WERI-Rb-1 (cell line): ENCODE data around the gene NFATC3.
A peak's percentile ranks its signal among the peaks of the same experiment; 100 is the strongest.

ENCODE experiments used
- DNase-seq: peaks from one replicate; pipeline ENCODE4 v3.0.0-alpha.2; 2020
- H3K27ac ChIP-seq: fragments of 250-450 bp; sonication (Bioruptor Pico); 2 replicates; pipeline ENCODE4 v1.5.1; 2020; ENCODE audit warnings: mild to moderate bottlenecking, moderate library complexity
- H3K27me3 ChIP-seq: fragments of 250-450 bp; sonication (Bioruptor Pico); 2 replicates; pipeline ENCODE4 v1.5.1; 2021; ENCODE audit warnings: mild to moderate bottlenecking, low read depth, moderate library complexity; ENCODE audit not compliant: insufficient read depth, severe bottlenecking
- H3K36me3 ChIP-seq: fragments of 250-450 bp; sonication (Bioruptor Pico); 2 replicates; pipeline ENCODE4 v1.5.1; 2020; ENCODE audit warnings: mild to moderate bottlenecking, moderate library complexity
- H3K4me3 ChIP-seq: 2 replicates; pipeline ENCODE4 v1.5.1; 2011; ENCODE audit warnings: low read depth, mild to moderate bottlenecking, control low read depth, low read length
- H3K9me3 ChIP-seq: fragments of 250-450 bp; sonication (Bioruptor Pico); 2 replicates; pipeline ENCODE4 v1.5.1; 2021; ENCODE audit warnings: mild to moderate bottlenecking, moderate library complexity; ENCODE audit not compliant: severe bottlenecking
- CTCF ChIP-seq: IDR thresholded peaks from 2 replicates; pipeline ENCODE4 v1.5.1; 2011; ENCODE audit warnings: low read depth, mild to moderate bottlenecking, control low read depth, inconsistent platforms, low read length

Gene NFATC3

DNA sequence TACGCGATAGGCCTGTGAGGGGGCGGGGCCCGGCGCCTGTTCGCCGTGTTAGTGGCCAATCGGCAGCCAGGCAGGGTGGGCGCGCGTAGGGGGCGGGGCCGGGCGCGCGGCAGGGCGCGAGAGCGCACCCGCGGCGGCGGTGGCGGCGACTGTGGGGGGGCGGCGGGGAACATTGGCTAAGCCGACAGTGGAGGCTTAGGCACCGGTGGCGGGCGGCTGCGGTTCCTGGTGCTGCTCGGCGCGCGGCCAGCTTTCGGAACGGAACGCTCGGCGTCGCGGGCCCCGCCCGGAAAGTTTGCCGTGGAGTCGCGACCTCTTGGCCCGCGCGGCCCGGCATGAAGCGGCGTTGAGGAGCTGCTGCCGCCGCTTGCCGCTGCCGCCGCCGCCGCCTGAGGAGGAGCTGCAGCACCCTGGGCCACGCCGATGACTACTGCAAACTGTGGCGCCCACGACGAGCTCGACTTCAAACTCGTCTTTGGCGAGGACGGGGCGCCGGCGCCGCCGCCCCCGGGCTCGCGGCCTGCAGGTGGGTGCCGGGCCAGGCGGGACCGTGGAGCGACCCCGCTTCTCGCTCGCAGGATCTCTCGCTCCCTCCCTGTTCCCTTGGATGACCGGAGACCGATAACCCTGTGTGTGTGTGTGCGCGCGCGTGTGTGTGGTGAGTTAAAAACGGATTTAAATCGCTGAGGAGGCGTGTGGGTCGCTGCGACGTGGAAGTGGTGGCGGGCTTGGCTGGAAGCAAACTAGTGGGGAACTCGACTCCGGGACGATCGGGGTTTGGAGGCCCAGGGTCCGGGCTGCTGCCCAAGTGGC, at the start of gene NFATC3:
Gene NFATC3 (plus strand): TSS at position 112 of the 813 bp plus-strand sequence. CDS start 312 bp downstream, at position 424.
- Histone ChIP-seq H3K9me3 (no peaks in the 10 kb centered on the region), H3K27ac (peak within 1 kb of the TSS; percentile 98), H3K36me3 (no peaks in the 10 kb centered on the region; the same call in 1 of the 2 replicates), H3K4me3 (peak within 1 kb of the TSS; percentile 94), H3K27me3 (no peaks in the 10 kb centered on the region)
- peak; percentile 98 for DNase-seq
- no peak for TF ChIP-seq CTCF

GRCh38 chr16:68037841-68038597, 47.2 kb upstream of the NFATC3 start:
- TF ChIP-seq CTCF, result no peak
- Histone ChIP-seq H3K9me3 (no peaks in the 10 kb centered on the region), H3K36me3 (peaks cover 11% of the 10 kb centered on the region), H3K27ac (no peak overlapping the region), H3K4me3 (no peak overlapping the region), H3K27me3 (no peaks in the 10 kb centered on the region)
- no peak for DNase-seq

DNA sequence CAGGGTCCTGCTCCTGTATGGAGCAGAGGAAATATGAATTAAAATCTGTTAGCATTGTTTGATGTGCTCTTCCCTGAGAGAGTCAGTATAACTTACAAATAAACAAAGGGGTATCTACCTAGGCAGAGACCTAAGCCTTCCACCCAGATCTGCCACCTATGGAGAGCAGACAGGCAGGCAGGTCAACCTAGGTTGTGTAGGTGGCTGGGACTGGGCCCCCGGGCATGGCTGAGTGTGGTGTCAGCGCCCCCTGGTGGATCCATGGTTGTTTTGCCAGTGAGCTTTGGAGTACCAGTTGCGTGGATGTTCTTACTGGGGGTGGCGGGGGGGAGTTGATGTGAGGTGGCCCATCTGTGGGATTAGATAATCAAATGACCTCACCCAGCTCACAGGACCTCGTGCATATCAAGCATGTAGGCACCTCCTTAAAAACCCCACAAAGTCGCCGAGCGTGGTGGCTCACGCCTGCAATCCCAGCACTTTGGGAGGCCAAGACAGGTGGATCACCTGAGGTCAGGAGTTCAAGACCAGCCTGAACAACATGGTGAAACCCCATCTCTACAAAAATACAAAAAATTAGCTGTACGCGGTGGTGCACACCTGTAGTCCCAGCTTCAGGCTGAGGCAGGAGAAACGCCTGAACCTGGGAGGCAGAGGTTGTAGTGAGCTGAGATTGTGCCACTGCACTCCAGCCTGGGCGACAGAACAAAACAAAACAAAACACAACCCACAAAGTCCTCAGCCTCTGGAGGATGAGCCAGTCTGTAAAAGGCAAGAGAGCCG, 44.5 kb upstream of the NFATC3 start:
- Histone ChIP-seq H3K9me3 (no peaks in the 10 kb centered on the region), H3K36me3 (peaks cover 11% of the 10 kb centered on the region), H3K4me3 (no peak overlapping the region), H3K27me3 (no peaks in the 10 kb centered on the region), H3K27ac (peak overlapping the region; percentile 69)
- peak; percentile 87 for TF ChIP-seq CTCF
- DNase-seq, result peak; percentile 93

- no peak overlapping the region for H3K27ac ChIP-seq
- TF ChIP-seq CTCF, result no peak
- H3K9me3 ChIP-seq, result no peaks in the 10 kb centered on the region
- no peak overlapping the region for H3K4me3 ChIP-seq
- H3K27me3 ChIP-seq, result no peaks in the 10 kb centered on the region
- peaks cover 11% of the 10 kb centered on the region for H3K36me3 ChIP-seq
- no peak for DNase-seq
Measured at GRCh38 chr16:68041783-68042182, 43.4 kb upstream of the NFATC3 start.

DNA sequence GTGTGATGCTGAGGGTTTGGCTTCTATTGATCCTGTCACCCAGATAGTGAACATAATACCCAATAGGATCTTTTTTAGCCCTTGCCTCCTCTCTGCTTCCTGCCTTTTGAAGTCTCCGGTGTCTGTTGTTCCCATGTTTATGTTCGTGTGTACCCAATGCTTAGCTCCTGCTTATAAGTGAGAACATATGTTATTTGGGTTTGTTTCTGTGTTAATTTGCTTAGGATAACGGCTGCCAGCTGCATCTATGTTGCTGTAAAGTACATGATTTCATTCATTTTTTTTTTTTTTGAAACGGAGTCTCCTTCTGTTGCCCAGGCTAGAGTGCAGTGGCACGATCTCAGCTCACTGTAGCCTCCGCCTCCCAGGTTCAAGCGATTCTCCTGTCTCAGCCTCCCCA, 39.1 kb upstream of the NFATC3 start:
- no peak overlapping the region for H3K4me3 ChIP-seq
- peaks cover 13% of the 10 kb centered on the region for H3K36me3 ChIP-seq
- TF ChIP-seq CTCF, result no peak
- H3K27ac ChIP-seq, result no peak overlapping the region
- DNase-seq, result no peak
- H3K9me3 ChIP-seq, result no peaks in the 10 kb centered on the region
- no peaks in the 10 kb centered on the region for H3K27me3 ChIP-seq
